H7 (cell line): Measurements from ENCODE around the gene HSD17B10. TPM values are rescaled to one million over a fixed set of nuclear protein-coding genes. Genes with fewer than 3 reads are reported as not detected.
"Not testable (repeated sequence)": the region's sequence is repeated elsewhere in the genome, so short reads cannot be mapped to it uniquely, and the experiment has no call there.

ENCODE experiments used
- DNase-seq: peaks from one replicate; pipeline ENCODE4 v3.0.0; 2012
- H3K27me3 ChIP-seq: 2 replicates; pipeline ENCODE4 v1.6.0; 2011; ENCODE audit warnings: mild to moderate bottlenecking, low read length; ENCODE audit not compliant: control insufficient read depth, insufficient read depth
- H3K36me3 ChIP-seq: replicated peaks from 2 replicates; pipeline ENCODE4 v1.5.1; 2011; ENCODE audit warnings: low read length; ENCODE audit not compliant: control insufficient read depth, insufficient read depth
- H3K4me3 ChIP-seq: 2 replicates; pipeline ENCODE4 v1.5.1; 2011; ENCODE audit warnings: low read depth, mild to moderate bottlenecking, control low read depth, low read length, moderate library complexity; ENCODE audit not compliant: insufficient read depth
- total RNA-seq: library from RNA; depleted of rRNA; stranded (reverse); fragments of >200 nt; shearing (Covaris generic); gene quantifications from 2 replicates; pipeline ENCODE4 v1.2.3, GENCODE V29; 2014; rRNA removed

HSD17B10 gene
- total RNA-seq = 109 and 156 TPM in 2 replicates

DNA sequence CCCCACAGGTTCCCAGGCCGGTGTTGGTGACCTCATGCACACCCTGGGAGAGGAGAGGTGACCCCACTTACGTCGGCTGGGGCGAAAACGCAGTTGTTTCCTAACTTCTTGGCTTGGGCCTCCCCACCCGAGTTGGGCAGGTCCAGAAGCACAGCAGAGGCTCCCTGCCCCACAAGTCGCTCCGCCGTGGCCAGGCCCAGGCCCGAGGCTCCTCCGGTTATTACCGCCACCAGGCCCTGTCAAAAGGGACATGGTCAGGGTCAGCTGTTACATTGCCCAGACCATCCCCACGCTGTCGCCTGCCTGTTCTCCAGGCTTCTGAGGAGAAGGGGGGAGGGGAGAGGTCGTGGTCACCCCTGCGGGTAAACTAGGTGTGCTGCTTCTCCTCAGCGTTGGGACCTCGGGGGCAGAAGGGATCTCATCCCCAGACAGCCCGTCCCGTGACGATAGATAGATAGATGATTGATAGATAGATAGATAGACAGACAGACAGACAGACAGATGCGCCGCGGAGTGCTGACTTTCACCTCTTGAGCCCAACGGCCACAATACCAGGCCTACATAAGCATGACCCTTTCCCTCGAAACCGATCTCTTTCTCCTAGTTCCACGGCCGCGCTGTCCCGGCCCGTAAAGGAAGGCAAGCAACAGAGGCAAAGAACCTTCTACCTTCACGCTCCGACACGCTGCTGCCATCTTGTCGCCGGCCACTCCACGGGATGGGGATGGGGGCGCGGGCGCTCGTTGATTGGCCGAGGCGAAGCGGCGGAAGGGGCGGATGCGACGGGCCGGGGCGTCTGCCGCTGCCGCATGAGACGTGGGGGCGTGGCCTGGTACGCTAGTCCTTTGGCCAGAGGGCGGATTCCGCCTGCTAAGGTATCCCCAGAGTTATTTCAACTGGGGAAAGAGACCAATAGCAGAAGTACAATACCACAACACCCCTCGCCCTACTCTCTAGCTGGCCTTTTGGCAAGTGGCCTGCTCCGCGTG, at the start of gene HSD17B10:
Gene HSD17B10 (minus strand): TSS at position 720 of the 989 bp plus-strand sequence. CDS start 25 bp downstream, at position 695.
- Histone ChIP-seq H3K36me3 (peaks cover 1% of the 10 kb centered on the region; the same call in 1 of the 2 replicates), H3K4me3 (peak within 1 kb of the TSS; percentile 70), H3K27me3 (no peaks in the 10 kb centered on the region; the same call in 1 of the 2 replicates)
- peak; percentile 98 for DNase-seq

DNA sequence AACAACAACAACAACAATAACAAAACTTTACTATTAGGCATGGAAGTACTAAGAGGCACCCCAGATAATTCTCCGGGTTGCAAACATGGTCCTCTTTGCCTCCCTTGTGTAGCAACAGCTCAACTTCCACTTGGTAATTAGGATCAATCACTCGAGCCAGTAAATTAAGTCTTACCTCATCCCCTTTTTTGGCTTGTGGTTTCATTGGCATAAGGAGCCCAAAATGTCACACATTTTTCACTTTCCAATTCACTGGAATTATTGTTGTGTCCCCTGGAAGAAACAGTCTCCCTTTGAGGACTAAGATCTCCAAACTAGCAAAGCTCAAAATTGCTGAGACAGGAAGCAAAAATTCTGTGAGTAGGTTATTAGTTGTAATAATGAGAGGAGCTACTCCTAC, 49.2 kb upstream of the HSD17B10 start:
- H3K4me3 ChIP-seq = no peak overlapping the region
- H3K27me3 ChIP-seq = no peaks in the 10 kb centered on the region
- DNase-seq = no peak
- no peaks in the 10 kb centered on the region for H3K36me3 ChIP-seq

DNA sequence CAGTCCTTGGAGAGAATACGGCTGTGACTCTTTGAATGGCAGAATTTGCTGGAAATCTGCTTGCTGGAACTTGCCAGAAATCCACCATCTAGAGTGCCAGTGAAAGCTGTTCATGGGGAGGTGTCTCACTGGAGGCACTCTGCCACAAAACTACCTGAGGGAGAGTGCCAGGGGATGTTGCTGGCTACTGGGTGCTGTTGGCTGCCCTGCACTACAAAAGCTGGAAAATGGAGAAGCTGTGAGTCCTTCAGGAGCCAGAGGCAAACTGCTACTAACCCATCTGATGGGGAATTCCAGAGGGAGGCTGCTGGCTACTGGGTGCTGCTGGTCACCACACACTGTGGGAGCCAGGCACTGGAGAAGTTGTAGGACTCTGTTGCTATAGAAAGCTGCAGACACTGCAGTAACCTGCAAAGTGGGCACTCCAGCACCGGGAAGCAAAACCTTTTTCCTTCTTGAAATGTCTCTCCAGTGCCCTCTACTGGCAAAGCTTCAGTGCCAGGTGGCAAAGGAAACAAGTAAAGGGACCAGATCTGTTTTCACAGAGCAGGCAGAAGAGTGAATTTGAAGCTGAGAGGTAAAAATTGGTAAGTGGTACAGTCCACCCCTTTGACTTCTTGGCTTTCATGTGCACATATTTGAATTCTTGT, 47.8 kb upstream of the HSD17B10 start:
- DNase-seq = peak; percentile 55
- no peaks in the 10 kb centered on the region for H3K36me3 ChIP-seq

DNA sequence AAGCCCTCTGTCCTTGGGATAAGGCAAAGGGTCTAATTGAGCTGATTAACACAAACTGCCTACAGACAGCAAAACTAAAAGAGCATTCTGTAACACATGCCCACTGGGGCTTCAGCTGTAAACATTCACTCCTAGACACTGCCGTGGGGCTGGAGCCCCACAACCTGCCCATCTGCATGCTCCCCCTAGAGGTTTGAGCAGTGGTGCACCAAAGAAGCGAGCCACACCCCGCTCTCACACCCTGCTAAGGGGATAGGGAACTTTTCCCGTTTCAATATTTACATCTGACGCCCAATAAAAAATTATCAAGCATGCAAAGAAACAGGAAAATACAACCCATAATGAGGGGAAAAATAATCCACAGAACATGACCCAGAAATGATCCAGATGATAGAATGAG, 46.9 kb upstream of the HSD17B10 start:
- no peaks in the 10 kb centered on the region for H3K27me3 ChIP-seq
- H3K36me3 ChIP-seq = no peaks in the 10 kb centered on the region
- H3K4me3 ChIP-seq = no peak overlapping the region
- no peak for DNase-seq

More for the DNA sequence above, 47.8 kb upstream of the HSD17B10 start:
- Histone ChIP-seq H3K4me3 (no peak overlapping the region), H3K27me3 (no peaks in the 10 kb centered on the region)

DNA sequence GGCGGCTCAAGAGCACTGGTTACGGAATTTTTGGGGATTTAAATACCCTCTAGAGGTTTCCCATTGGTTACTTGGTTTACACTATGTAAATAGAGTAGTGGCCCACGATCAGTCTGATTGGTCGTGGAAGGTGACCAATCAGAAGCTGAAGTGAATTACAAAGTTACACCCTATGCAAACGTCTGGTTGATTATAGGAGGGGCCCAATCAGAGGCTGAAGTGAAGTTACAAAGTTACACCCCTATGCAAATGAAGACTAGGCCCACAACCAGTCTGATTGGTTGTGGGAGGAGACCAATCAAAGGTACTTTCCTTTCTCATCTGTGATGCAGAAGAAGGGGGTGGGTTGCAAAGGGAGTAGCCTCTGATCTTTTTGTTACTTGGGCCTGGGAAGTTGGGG, 45.1 kb upstream of the HSD17B10 start:
- peak; percentile 49 for DNase-seq
- Histone ChIP-seq H3K4me3 (no peak overlapping the region), H3K36me3 (no peaks in the 10 kb centered on the region), H3K27me3 (no peaks in the 10 kb centered on the region)

DNA sequence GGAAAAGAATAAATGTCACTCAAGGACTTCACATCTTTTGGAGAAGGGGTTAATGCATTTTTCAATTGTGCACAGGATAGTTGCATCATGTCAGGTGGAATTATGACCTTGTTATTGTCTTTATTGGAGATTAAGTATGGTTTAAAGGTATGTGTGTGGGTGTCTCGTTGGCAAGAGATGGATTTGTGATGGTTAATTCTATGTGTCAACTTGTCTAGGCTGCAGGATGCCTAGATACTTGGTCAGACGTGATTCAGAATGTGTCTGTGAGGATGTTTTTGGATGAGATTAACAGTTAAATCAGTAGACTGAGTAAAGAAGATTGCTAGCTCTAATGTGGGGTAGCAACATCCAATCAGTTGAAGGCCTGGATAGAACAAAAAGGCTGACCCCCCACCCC, 42.2 kb upstream of the HSD17B10 start:
- no peak overlapping the region for H3K4me3 ChIP-seq
- no peaks in the 10 kb centered on the region for H3K27me3 ChIP-seq
- H3K36me3 ChIP-seq = no peaks in the 10 kb centered on the region
- DNase-seq = no peak

DNA sequence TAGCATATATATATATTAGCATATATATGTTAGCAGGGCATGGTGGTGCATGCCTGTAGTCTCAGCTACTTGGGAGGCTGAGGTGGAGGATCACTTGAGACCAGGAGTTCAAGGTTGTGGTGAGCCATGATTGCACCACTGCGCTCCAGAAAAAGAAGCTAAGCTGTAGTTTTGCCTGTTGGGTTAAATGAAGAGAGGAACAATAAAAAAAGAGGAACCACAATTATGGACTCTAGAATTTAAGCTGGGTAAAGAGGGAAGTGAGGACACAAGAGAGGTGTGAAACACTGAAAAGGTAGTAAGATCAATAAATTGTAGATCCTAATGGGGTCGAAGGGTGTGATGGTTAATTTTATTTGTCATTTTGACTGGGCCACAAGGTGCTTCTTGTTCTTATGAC, 40.5 kb upstream of the HSD17B10 start:
- Histone ChIP-seq H3K4me3 (no peak overlapping the region), H3K27me3 (no peaks in the 10 kb centered on the region), H3K36me3 (no peaks in the 10 kb centered on the region)
- no peak for DNase-seq

DNA sequence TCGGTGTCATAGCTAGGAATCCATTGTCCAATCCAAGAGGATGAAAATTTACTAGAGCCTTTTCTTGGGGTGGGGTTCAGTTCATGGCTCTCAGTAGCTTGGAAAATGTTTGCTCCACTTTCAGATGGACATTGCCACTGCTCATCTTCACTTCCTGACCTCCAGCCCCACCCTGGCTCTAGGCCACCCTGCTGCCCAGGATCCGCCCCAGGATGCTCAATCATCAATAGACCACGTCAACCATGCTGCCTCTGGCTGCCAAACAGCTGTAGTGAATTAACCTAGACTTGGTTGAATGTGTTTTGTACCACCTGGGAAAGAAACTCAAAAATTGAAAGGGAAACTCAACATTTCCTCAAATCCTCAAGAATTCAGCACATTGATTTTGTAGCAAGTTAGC, 37.2 kb upstream of the HSD17B10 start:
- no peak for DNase-seq
- Histone ChIP-seq H3K27me3 (no peaks in the 10 kb centered on the region), H3K4me3 (no peak overlapping the region), H3K36me3 (no peaks in the 10 kb centered on the region)

DNA sequence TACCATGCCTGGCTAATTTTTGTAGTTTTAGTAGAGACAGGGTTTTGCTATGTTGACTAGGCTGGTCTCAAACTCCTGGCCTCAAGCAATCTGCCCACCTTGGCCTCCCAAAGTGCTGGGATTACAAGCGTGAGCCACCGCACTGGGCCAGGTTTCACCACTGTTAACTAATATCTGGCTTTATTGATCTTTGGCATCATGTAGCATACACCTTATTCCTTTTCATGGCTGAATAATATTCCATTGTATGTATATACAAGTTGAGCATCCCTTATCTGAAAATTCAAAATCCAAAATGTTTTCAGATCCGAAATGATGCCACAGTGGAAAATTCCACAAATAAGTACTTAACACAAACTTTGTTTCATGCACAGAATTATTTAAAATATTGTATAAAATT, 34.5 kb upstream of the HSD17B10 start:
- not testable (repeated sequence) for DNase-seq, H3K27me3 ChIP-seq, H3K4me3 ChIP-seq, H3K36me3 ChIP-seq

DNA sequence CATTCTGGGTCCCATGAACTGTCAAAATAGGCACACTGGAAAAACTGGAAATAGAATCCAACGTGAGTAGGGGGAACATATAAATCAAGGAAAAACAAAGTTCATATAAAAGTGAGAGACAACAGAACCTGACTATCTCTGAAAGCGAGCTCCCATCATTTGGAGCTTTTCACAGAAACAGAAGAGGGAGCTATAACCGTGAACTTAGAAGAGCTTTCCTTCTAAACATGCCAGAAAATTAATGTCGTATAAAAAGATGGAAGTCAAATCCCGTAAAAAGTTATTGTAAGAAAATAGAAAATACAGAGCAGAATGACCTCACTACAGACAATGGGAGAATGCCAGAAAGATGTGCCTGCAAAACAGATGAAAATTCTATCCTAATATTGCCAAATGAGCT, 23.9 kb upstream of the HSD17B10 start:
- H3K36me3 ChIP-seq = no peaks in the 10 kb centered on the region
- DNase-seq = no peak
- no peak overlapping the region for H3K4me3 ChIP-seq
- no peaks in the 10 kb centered on the region for H3K27me3 ChIP-seq

DNA sequence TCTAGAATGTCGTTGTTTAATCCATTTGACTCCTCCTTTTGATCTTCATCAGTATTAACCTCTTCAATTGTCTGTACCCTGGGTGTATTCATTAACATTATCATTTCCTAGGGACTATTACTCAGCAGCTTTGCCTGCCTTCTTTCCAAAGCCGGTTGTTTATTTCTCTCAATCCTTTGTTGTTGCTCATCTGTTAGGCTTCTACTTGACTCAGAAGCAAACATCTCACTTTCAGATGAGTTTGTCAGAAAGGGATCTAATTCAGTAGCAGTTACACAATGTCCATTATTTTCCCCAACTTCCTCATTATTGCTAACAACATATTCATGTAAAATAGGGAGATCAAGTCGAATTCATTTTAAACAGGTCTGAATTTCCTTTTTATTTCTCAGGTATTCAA, 22.1 kb upstream of the HSD17B10 start:
- Histone ChIP-seq H3K36me3 (no peaks in the 10 kb centered on the region), H3K4me3 (no peak overlapping the region), H3K27me3 (no peaks in the 10 kb centered on the region)
- DNase-seq = no peak

DNA sequence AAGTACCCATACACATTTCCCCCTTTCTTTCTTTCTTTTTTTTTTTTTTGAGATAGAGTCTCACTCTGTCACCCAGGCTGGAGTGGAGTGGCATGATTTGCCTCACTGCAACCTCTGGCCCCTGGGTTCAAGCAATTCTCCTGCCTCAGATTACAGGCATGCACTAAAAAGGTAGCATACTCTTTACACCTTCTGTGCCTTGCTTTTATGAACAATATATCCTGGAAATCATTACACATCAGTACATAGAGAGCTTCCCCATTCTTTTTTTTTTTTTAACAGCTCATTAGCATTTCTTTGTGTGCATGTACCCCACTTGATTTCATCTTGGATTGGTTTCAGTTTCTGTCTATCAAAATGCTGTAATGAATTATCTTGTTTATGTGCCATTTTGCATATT, 18.6 kb upstream of the HSD17B10 start:
- Histone ChIP-seq H3K36me3 (no peaks in the 10 kb centered on the region), H3K4me3 (no peak overlapping the region), H3K27me3 (no peaks in the 10 kb centered on the region)
- DNase-seq = no peak

DNA sequence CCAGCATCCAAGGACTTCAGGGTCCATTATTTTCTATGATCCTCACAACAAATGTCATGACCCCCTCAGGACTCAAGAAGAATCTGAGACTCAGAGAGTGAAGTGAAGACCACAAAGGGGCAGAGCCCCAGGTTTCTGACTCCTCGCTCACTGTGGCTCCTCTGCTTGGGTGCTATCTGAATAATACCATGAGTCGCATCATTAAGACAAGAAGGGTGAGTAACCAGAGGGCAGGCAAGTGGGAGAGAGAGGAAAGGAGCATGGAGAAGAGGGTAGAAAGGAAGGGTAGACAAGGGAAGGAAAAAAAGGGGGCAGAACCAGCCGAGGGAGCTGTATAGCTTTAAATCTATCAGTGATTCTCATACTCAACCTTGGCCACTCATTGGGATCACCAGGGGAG, 15.5 kb upstream of the HSD17B10 start:
- Histone ChIP-seq H3K36me3 (no peaks in the 10 kb centered on the region), H3K27me3 (no peaks in the 10 kb centered on the region), H3K4me3 (no peak overlapping the region)
- DNase-seq = no peak

DNA sequence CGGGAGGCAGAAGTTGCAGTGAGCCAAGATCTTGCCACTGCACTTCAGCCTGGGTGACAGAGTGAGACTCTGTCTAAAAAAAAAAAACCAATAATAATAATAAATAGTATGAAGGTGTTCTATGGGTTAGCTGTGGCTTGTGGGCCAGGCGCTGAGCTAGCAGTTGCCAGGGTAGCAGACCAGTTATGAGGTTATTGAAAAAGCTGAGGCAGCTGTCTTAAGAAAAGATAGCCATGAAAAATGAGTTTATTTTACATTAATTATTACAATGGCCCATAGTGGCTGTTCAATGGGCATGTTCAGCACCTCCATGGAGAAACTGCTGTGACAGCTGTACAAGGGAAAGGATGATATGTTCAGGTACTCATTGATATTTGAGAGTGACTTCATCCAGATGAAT, 13.3 kb upstream of the HSD17B10 start:
- no peak for DNase-seq
- H3K27me3 ChIP-seq = no peaks in the 10 kb centered on the region
- H3K4me3 ChIP-seq = no peak overlapping the region
- no peaks in the 10 kb centered on the region for H3K36me3 ChIP-seq

DNA sequence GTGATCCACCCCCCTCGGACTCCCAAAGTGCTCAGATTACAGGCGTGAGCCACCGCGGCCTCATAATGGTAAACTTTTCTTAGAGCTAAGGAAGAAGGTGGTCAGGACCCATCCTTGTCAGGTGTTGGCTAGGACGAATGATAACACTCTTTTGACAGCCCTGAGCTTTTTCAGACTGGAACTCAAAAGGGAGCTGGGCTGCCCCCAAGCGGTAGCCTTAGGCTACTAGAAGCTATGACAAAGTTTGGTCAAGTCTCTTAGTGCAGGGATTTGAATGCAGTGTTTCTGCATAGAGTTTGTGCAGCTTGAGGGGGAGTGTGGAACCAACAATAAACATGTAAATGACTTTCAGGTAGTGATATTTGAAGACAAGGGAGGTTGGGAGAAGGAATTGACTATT, 11.8 kb upstream of the HSD17B10 start:
- DNase-seq = peak; percentile 72
- Histone ChIP-seq H3K4me3 (no peak overlapping the region), H3K36me3 (no peaks in the 10 kb centered on the region)

More for the DNA sequence above, 11.8 kb upstream of the HSD17B10 start:
- peaks cover 3% of the 10 kb centered on the region; the same call in 1 of the 2 replicates for H3K27me3 ChIP-seq
